Hypothalamus (tissue), 51 donors: ENCODE results near the gene CAMK2A.

Source experiments
- DNase-seq, 51 donors: peaks; one replicate each; lab custom pipeline; 2025; lab: John Stamatoyannopoulos, UW

CAMK2A gene

DNA sequence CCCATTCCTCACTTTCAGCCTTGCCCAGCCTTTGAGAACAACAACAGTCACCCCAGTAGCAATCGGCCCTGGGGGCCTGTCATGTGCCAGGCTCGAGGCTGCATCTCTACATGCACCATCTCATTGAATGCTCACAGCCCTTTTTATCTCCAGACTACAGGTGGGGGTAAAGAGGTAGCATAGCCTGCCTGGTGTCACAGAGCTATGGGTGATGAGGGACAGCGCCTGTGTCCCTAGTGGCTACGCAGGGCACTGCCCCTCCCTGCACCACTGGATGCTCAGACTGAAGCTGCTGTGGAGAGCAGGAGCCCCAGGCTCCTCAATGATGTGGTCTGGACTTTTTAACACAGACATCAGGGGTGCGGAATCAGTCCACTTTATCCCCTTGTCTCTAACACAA lies 2.8 kb downstream of the CAMK2A start:
- peak in 1 of 51 donors; percentile 24 for DNase-seq

DNA sequence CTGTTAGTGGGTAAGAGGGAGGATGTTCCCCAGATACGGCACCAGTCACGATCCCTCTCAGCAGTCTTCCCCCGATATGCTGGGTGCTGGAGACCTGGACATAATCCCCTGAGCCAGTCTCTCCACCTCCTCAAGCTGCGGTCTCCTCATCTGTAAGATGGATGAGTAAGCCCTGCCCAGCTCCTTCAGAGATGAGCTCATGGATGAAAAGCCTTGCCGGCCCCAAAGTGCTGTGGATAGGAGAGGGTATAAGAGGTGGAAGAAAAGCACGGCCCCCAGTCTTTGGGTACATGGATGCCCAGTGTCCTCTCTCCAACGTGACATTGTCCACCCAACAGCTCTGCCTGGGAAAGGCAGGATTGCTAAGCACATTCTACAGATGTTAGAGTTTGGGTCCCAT lies 4.5 kb downstream of the CAMK2A start:
- DNase-seq = no peak

DNA sequence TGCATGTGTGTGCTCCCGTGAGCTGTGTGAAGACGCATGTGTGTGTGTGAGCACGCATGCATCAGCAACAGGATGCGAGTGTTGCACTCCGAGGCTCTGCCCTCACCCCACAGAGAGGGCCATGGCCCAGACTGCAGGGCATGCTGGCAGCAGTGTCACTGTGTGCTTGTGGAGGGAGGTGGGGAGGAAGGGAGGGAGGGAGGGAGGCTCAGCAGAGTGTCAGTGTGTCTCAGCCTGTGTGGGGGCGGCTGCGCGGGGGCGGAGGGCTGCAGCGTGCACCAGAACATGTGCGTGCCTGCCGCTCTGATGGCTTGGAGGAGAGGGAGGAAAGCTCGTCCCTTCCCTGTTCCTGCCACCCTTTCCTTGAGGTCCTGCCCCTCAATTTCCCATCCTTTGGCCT lies 5.3 kb downstream of the CAMK2A start:
- peak in 7 of 51 donors; percentile 12 to 66 (median 29) for DNase-seq

DNA sequence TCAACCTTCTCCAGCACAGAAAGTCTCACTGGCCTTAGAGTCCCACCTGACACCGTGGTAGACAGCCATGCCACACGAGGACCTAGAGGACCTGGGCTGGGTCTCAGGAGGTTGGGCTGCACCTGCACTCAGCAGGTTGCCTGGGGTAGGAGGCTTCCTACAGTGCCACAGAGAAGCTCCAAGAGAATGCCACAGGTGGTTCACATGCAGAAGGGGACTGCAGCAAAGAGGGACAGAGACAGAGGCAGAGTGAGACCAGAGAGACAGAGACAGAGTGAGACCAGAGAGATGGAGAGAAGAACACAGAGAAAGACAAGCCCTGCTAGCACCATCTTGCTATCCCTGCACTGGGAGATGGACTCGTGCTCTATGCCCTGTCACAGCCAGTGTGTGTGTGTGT lies 5.7 kb downstream of the CAMK2A start:
- no peak for DNase-seq

DNA sequence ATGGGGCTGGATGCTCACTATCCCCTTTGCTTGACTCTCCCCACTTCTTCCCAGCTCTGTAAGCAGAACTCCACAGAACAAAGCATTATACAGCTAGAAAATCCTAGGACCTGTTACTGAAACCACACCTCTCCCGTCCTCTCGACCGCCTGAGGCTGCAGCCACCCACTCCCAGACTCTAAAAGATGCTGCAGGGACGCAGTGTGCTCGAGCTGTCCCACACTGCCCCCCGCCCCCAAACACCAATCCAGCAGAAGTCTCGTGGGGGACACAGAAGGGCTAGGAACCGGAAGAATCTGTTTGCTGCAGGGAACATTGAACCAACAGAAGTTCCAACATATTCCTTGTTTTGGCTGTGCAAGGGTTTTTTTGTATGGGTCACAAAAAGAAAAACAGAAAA lies 7.6 kb downstream of the CAMK2A start:
- DNase-seq = no peak

DNA sequence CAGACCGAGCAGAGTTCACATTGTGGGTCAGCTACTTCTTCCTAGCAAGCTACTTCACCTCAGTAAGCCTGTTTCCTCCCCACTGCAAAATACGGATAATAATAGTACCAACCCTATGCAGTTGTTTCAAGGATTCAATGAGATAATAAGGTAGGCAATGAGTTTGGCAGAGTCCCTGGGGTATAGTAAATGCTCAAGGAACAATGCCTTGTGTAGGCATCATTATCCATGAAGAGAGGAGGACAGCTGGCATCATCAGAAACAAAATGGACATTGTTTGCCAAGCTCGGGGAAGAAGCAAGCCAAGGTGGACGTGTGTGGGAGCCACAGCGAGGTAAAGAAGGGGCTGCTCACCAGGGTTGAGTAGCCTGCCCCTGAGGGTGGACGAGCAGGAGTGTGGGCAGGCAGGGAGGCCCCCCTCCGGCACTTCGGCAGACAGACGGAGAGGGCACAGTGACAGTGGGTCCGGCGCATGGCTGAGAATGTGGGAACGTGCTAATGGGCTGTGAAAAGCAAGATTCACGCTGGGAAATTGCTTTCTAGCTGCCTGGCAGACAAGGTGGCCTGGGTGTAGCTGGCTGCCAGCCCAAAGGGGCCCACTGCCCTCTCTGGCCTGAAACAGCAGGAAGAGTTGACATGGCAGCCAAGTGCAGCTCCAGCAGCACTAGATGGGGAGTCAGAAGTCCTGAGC lies 10.1 kb downstream of the CAMK2A start:
- no peak for DNase-seq

DNA sequence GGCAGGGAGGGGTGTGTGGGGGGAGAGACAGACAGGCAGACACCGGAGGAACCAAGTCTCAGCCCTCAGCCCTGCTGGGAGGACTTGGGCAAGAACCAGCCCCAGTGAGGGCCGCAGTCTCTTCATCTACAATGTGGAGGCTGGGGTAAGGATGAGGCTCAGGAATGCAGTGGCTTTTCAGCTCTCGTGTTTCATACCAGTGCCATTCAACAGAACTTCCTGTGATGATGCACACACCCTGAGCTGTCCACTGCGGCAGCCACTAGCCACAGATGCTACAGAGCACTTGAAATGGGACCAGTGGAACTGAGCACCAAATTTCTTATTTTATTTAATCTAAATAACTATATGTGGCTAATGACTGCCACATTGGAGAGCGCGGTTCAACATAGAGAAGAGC lies 10.7 kb downstream of the CAMK2A start:
- DNase-seq = no peak

DNA sequence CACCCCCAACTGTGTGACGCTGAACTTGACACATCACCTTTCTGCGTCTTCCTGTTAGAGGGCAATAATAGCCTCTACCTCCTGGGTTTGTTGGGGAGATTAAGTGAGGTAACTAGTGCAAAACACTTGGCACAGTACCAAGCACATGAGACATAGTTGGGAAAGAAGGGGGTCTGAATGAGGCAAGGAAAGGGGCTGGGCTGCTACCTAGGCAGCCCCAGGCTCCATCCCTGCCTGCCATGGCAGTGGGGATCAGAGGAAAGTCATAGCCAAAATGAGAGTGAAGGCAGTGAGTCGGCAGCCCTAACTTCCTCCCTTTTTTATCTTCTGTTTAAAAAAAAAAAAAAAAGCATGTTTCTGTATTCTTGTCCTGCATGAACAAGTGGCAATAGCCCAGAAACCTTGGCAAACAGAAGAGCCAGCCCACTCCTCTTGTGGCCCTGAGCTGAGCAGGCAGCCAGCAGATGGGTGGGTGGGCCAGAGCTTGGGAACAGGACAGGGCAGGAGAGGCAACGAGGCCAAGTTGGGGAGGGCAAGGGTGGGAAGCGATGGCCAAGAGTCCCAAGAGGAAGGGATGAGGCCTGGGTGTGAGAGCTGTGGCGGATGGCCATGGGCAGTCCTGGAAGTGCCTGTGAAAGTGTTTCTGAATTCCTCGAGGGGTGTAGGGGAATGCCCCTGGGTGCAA lies 11.4 kb downstream of the CAMK2A start:
- DNase-seq = peak in 4 of 51 donors; percentile 30 to 38 (median 34)

DNA sequence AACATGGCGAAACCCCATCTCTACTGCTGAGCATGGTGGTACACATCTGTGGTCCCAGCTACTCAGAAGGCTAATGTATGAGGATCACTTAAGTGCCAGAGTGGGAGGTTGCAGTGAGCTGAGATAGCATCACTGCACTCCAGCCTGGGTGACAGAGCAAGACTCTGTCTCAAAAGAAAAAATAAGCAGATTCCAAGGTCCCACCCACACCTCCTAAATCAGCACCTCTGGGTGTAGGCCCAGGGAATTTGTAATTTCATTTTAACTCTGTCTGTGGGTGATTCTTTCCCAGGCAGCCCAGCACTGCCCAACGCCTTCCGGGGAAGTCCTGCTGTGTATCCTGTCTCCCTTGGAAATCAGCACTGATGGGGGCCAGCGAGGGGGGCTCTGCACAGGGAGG lies 12.5 kb downstream of the CAMK2A start:
- DNase-seq = no peak

GRCh38 chr5:150274811-150275210 lies 14.8 kb downstream of the CAMK2A start:
- DNase-seq = no peak

DNA sequence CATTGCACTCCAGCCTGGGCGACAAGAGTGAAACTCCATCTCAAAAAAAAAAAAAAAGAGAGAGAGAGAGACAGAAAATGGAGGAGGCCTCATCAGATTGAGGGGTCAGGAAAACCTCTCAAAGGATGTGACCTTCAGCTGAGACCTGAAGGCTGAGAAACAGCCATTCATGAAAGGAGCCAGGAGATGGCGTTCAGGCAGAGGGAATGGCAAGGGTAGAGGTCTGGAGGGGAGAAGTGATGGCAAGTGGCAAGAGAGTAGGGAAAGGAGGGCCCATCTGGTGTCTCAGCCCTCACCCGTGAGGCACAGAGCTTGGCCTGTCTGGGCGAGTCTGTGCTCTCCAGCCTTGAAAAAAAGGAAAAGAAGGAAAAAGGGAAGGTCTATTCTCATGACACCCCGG lies 17.0 kb downstream of the CAMK2A start:
- peak in 11 of 51 donors; percentile 19 to 59 (median 40) for DNase-seq

DNA sequence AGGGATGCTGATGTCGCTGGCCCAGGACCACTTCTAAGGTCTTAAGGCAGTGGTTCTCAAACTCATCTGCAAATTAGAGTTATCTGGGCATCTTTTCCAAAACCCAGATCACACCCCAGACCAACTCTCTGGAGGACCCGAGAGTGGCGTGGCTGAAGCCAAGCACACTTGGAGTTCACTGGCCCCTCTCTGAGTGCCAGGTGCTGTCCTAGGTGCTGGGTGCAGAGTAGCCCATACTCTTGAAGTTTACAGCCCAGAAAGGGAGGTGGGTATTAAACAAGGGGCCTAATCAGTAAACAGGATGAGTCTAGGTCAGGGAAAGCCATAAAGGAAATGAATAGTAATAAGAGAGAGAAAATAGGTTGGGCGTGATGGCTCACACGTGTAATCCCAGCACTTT lies 17.6 kb downstream of the CAMK2A start:
- DNase-seq = no peak

GRCh38 chr5:150271296-150271692 lies 18.3 kb downstream of the CAMK2A start:
- no peak for DNase-seq

GRCh38 chr5:150270541-150271295 lies 18.9 kb downstream of the CAMK2A start:
- DNase-seq = peak in 2 of 51 donors; percentile 26 to 54

DNA sequence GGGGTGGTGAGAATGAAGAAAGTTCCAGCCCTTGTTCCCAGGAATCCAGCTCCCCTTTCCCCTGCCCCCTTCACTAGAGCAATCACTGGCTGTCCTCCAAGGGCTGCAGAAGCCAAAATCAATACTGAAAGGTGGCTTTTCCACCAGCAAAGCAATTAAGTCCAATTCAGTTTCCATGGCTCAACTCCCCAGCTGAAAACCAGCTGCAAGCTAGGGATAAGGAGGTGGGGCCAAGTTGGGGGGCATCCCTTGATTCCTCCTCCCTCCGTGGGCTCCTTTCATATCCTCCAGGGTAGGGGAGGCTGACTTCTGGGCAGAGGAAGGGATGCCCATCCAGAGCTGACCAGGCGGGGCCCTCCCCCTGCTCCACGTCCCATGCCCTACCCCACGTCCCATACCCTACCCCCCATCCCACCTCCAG lies 22.7 kb downstream of the CAMK2A start:
- no peak for DNase-seq

GRCh38 chr5:150265870-150266383 lies 23.6 kb downstream of the CAMK2A start:
- no peak for DNase-seq

- DNase-seq = no peak
Observed at GRCh38 chr5:150264667-150265603, 24.6 kb downstream of the CAMK2A start.

- DNase-seq = peak in 4 of 51 donors; percentile 22 to 51 (median 32)
Observed at GRCh38 chr5:150263801-150264621, 25.6 kb downstream of the CAMK2A start.

DNA sequence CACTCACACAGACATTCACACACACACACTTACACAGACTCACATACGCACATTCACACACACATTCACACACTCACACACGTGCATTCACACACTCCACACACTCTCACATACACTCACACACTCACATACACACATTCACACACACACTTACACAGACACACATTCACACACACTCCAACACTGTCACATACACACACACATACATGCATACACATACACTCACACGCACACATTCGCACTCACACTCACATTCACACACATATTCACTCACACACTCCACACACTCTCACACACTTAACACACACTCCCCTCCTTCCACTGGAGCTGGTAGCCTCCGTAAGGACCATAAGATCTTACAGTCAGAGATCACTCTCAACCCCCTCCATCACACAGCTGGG lies 26.2 kb downstream of the CAMK2A start:
- no peak for DNase-seq
